GM12865 (cell line): ENCODE data around the gene SIRPG.
"Not testable (repeated sequence)": the region's sequence is repeated elsewhere in the genome, so short reads cannot be mapped to it uniquely, and the experiment has no call there.

Experiments used
- DNase-seq: peaks from one replicate; pipeline ENCODE4 v3.0.0; 2010; ENCODE audit warnings: low read depth
- H3K4me3 ChIP-seq: 2 replicates; pipeline ENCODE4 v1.5.1; 2011; ENCODE audit warnings: mild to moderate bottlenecking, low read depth, low read length, control low read depth
- CTCF ChIP-seq: IDR thresholded peaks from 2 replicates; pipeline ENCODE4 v1.5.1; 2011; ENCODE audit warnings: low read length, control low read depth, low read depth, inconsistent platforms; ENCODE audit not compliant: insufficient read depth; ENCODE audit errors: missing control alignments

Gene SIRPG

GRCh38 chr20:1621316-1621715 lies 36.3 kb downstream of the SIRPG start:
- no peak for TF ChIP-seq CTCF
- DNase-seq = no peak
- no peak overlapping the region for H3K4me3 ChIP-seq

- no peak for TF ChIP-seq CTCF
- no peak within 1 kb of the TSS for H3K4me3 ChIP-seq
- DNase-seq = peak; percentile 23
Observed at GRCh38 chr20:1619861-1620444, 37.6 kb downstream of the SIRPG start, which contains the start of gene SIRPB1. SIRPB1 (minus strand) TSS chr20:1620009; CDS start chr20:1619944, 65 bp downstream.

GRCh38 chr20:1618954-1619540 lies 38.5 kb downstream of the SIRPG start:
- no peak for TF ChIP-seq CTCF
- H3K4me3 ChIP-seq = no peak overlapping the region
- no peak for DNase-seq

- no peak for DNase-seq
- no peak overlapping the region for H3K4me3 ChIP-seq
- TF ChIP-seq CTCF = no peak
Observed at GRCh38 chr20:1618479-1618878, 39.1 kb downstream of the SIRPG start.

- TF ChIP-seq CTCF = no peak
- no peak for DNase-seq
- H3K4me3 ChIP-seq = no peak overlapping the region
Observed at GRCh38 chr20:1616858-1617434, 40.6 kb downstream of the SIRPG start.

- not testable (repeated sequence) for DNase-seq, H3K4me3 ChIP-seq
Observed at GRCh38 chr20:1610404-1610803, 47.2 kb downstream of the SIRPG start.

GRCh38 chr20:1608678-1609347 lies 48.8 kb downstream of the SIRPG start:
- not testable (repeated sequence) for H3K4me3 ChIP-seq, DNase-seq
